K562 (cell line): ENCODE results near the gene GKN1. TPM values are rescaled to one million over a fixed set of nuclear protein-coding genes. Genes with fewer than 3 reads are reported as not detected.
A peak's percentile ranks its signal among the peaks of the same experiment; 100 is the strongest.

ENCODE experiments used
- ASH1L ChIP-seq: fragments of 450-650 bp; IDR thresholded peaks from 2 replicates; pipeline ENCODE4 v1.6.1; 2018; ENCODE audit warnings: borderline replicate concordance, mild to moderate bottlenecking, low read depth; ENCODE audit not compliant: partially characterized antibody
- CCNT2 ChIP-seq: IDR thresholded peaks from 2 replicates; pipeline ENCODE4 v1.6.1; 2011; ENCODE audit warnings: borderline replicate concordance, low read depth, mild to moderate bottlenecking, moderate library complexity, mixed read lengths, low read length; ENCODE audit not compliant: insufficient read length; ENCODE audit errors: extremely low read depth
- CREM ChIP-seq: IDR thresholded peaks from 2 replicates; pipeline ENCODE4 v1.6.1; 2014; ENCODE audit warnings: antibody characterized with exemption, low read depth
- NFXL1 ChIP-seq: fragments of 450-650 bp; formaldehyde crosslinking; IDR thresholded peaks from 2 replicates; pipeline ENCODE4 v1.4.0; 2021; ENCODE audit warnings: mild to moderate bottlenecking
- NR2C1 ChIP-seq, 2 experiments: fragments of 450-650 bp; IDR thresholded peaks; 2 replicates each; pipeline ENCODE4 v1.6.1; 2017; ENCODE audit warnings: mild to moderate bottlenecking in 2 of 2, antibody characterized with exemption in 1 of 2, inconsistent platforms in 1 of 2, missing compliant biosample characterization in 1 of 2, missing genetic modification characterization in 1 of 2
- SAFB ChIP-seq: fragments of 200-400 bp; formaldehyde crosslinking; IDR thresholded peaks from 2 replicates; pipeline ENCODE4 v1.6.1; 2017; ENCODE audit warnings: low read depth, low read length, borderline replicate concordance
- SMAD4 ChIP-seq: fragments of 250-450 bp; sonication (Bioruptor Pico); conservative IDR thresholded peaks from 2 replicates; pipeline ENCODE4 v1.8.0; 2021; ENCODE audit warnings: inconsistent platforms, mild to moderate bottlenecking, moderate library complexity
- TEAD1 ChIP-seq, 2 experiments: fragments of 450-650 bp in 1 of 2; sonication (generic) in 1 of 2; formaldehyde crosslinking; IDR thresholded peaks; 2 replicates each; pipeline versions ENCODE4 v1.4.0 to v1.8.0; 2020 to 2022; ENCODE audit warnings: mild to moderate bottlenecking in 2 of 2, missing genetic modification reagents in 1 of 2
- VEZF1 ChIP-seq: fragments of 200-800 bp; sonication (Bioruptor generic); IDR thresholded peaks from 2 replicates; pipeline ENCODE4 v1.6.1; 2017; ENCODE audit warnings: missing genetic modification characterization, missing compliant biosample characterization
- ZBED1 ChIP-seq: IDR thresholded peaks from 2 replicates; pipeline ENCODE4 v1.6.1; 2014
- ZNF696 ChIP-seq: fragments of 250-450 bp; sonication (Bioruptor Pico); conservative IDR thresholded peaks from 2 replicates; pipeline ENCODE4 v1.4.0; 2020; ENCODE audit warnings: mild to moderate bottlenecking, moderate library complexity
- polyA plus RNA-seq, 8 experiments: library from polyadenylated mRNA; depleted of rRNA in 4 of 8; stranded (reverse) in 5 of 8; unstranded in 3 of 8; fragments of >200 nt; fragmentation: Nextera tagmentation in 2 of 8; fragmentation: Illumina TruSeq in 1 of 8; extraction: Ambion mirVana in 2 of 8; extraction: Trizol in 1 of 8; gene quantifications; 2 replicates each; pipeline versions ENCODE4 v1.2.1 to v1.2.3, GENCODE V29; 2011 to 2014; ENCODE audit warnings: inconsistent platforms in 1 of 8, missing spikeins in 1 of 8
- total RNA-seq, 7 experiments: library from RNA; depleted of rRNA in 6 of 7; stranded (reverse); fragments of >200 nt in 6 of 7; fragmentation: Illumina TruSeq in 2 of 7; extraction: Trizol in 2 of 7; gene quantifications; 2 replicates each; pipeline versions ENCODE4 v1.2.1 to v1.2.3, GENCODE V29; 2011 to 2021; ENCODE audit warnings: low replicate concordance in 1 of 7
- TF ChIP-seq, protein P1 (sequence below): fragments of 250-450 bp; sonication (Bioruptor Pico); IDR thresholded peaks from 2 replicates; pipeline ENCODE4 v1.8.0; 2022; ENCODE audit warnings: moderate library complexity, mild to moderate bottlenecking, inconsistent platforms
- TF ChIP-seq, protein P2 (sequence below), 2 experiments: IDR thresholded peaks; 2 replicates each; pipeline ENCODE4 v1.6.1; 2011; ENCODE audit warnings: borderline replicate concordance in 1 of 2, control low read depth in 1 of 2, low read depth in 1 of 2, low read length in 1 of 2, mild to moderate bottlenecking in 1 of 2, mixed read lengths in 1 of 2, moderate library complexity in 1 of 2; ENCODE audit not compliant: insufficient read depth in 1 of 2, insufficient read length in 1 of 2, poor library complexity in 1 of 2, severe bottlenecking in 1 of 2; ENCODE audit errors: extremely low read depth in 1 of 2
- TF ChIP-seq, protein P3 (sequence below), 3 experiments: IDR thresholded peaks in 2 of 3; conservative IDR thresholded peaks in 1 of 3; 2 replicates each; pipeline ENCODE4 v1.5.1; 2011 to 2012; ENCODE audit warnings: low read length in 3 of 3, mild to moderate bottlenecking in 3 of 3, control low read depth in 2 of 3, improper control_type of control experiment in 1 of 3, inconsistent platforms in 1 of 3, low read depth in 1 of 3, mixed read lengths in 1 of 3, moderate library complexity in 1 of 3; ENCODE audit not compliant: insufficient read depth in 2 of 3

Gene GKN1
- total and polyA plus RNA-seq, 9 of the 15 experiments (the other 6 are each of a cell fraction or from before 2014, with no cell fraction given): not detected

- TF ChIP-seq ZNF696 (CRISPR knock-in tag) (no peak), ASH1L (no peak), CCNT2 (no peak), NFXL1 (CRISPR knock-in tag) (no peak), VEZF1 (peak; percentile 91), SAFB (peak; percentile 94), ZBED1 (no peak), TEAD1 (CRISPR knock-in tag; IDR thresholded peaks at IDR 0.05) (no peak), SMAD4 (CRISPR knock-in tag) (no peak), NR2C1 (IDR thresholded peaks at IDR 0.05) (no peak), NR2C1 (tag; IDR thresholded peaks at IDR 0.05) (peak; percentile 52; the same call in 1 of the 2 replicates), CREM (0 out of 2 replicates have a peak, but pooled peaks have one; percentile 20)
- TF ChIP-seq, protein P1, sequence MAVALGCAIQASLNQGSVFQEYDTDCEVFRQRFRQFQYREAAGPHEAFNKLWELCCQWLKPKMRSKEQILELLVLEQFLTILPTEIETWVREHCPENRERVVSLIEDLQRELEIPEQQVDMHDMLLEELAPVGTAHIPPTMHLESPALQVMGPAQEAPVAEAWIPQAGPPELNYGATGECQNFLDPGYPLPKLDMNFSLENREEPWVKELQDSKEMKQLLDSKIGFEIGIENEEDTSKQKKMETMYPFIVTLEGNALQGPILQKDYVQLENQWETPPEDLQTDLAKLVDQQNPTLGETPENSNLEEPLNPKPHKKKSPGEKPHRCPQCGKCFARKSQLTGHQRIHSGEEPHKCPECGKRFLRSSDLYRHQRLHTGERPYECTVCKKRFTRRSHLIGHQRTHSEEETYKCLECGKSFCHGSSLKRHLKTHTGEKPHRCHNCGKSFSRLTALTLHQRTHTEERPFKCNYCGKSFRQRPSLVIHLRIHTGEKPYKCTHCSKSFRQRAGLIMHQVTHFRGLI (CRISPR knock-in tag): no peak
- TF ChIP-seq, protein P2, sequence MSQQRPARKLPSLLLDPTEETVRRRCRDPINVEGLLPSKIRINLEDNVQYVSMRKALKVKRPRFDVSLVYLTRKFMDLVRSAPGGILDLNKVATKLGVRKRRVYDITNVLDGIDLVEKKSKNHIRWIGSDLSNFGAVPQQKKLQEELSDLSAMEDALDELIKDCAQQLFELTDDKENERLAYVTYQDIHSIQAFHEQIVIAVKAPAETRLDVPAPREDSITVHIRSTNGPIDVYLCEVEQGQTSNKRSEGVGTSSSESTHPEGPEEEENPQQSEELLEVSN (IDR thresholded peaks at IDR 0.05; ENCODE audit: borderline replicate concordance in 1 of 2, extremely low read depth in 1 of 2, insufficient read depth in 1 of 2, insufficient read length in 1 of 2, low read depth in 1 of 2, low read length in 1 of 2, poor library complexity in 1 of 2, severe bottlenecking in 1 of 2): no peak
- TF ChIP-seq, protein P3, sequence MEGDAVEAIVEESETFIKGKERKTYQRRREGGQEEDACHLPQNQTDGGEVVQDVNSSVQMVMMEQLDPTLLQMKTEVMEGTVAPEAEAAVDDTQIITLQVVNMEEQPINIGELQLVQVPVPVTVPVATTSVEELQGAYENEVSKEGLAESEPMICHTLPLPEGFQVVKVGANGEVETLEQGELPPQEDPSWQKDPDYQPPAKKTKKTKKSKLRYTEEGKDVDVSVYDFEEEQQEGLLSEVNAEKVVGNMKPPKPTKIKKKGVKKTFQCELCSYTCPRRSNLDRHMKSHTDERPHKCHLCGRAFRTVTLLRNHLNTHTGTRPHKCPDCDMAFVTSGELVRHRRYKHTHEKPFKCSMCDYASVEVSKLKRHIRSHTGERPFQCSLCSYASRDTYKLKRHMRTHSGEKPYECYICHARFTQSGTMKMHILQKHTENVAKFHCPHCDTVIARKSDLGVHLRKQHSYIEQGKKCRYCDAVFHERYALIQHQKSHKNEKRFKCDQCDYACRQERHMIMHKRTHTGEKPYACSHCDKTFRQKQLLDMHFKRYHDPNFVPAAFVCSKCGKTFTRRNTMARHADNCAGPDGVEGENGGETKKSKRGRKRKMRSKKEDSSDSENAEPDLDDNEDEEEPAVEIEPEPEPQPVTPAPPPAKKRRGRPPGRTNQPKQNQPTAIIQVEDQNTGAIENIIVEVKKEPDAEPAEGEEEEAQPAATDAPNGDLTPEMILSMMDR (IDR thresholded peaks at IDR 0.05 in 2 of 3, conservative IDR thresholded peaks at IDR 0.05 in 1 of 3; ENCODE audit: insufficient read depth in 2 of 3, low read depth in 1 of 3, low read length in 3 of 3): peak; percentile 52 to 70 (median 61)
These were observed 38.1 kb downstream of the GKN1 start (continued) for GRCh38 chr2:69012310-69013141.
